ENCODE measurements around the gene ANGPTL2. TPM values are rescaled to one million over a fixed set of nuclear protein-coding genes. Genes with fewer than 3 reads are reported as not detected.

ANGPTL2 gene
- total and polyA plus RNA-seq, 2 experiments from 2014 or later = 3.0 to 5.8 TPM

DNA sequence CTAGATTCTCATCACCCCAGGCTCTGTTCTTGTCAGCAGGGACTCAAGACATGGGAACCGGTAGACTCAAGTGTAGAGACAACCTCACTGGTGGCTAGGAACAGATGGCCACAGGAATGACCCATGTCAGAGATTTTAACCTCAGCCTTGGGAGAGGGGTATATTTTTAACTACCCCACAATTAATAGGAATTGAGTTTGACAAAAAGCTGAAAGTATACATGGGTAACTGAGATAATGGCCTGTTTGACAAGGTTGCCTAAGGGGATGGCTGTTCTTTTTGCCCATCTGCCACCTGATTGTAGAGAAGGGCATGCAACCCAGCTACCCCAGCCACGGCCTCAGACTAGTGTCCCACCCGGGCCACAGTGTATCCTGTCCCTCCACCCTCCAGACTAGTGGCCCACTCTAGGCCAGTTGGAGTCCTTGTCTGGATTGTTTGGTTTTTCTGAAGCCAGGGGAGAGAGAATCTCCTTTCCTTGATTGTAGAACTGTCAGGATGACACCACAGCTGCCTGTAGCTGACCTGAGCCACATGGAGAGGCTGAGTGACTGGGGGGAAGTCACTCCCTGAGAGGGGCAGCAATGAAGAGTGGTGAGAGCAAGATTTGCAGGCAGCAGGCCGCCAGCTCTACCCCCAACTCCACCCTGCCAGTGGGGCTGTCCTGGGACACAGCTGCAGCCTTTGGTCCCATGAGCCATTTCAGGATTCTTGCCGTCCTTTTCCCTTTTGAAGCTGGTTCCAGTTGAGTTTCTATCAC, 14.6 kb upstream of the ANGPTL2 start:
- Histone ChIP-seq H3K9me3 (ENCODE audit: low read depth) (no peaks in the 10 kb centered on the region), H3K4me3 (no peak overlapping the region), H3K27ac (no peak overlapping the region), H3K36me3 (no peaks in the 10 kb centered on the region), H3K4me1 (ENCODE audit: low read depth) (peaks cover 10% of the 10 kb centered on the region), H3K27me3 (no peaks in the 10 kb centered on the region)
- TF ChIP-seq, protein P1, sequence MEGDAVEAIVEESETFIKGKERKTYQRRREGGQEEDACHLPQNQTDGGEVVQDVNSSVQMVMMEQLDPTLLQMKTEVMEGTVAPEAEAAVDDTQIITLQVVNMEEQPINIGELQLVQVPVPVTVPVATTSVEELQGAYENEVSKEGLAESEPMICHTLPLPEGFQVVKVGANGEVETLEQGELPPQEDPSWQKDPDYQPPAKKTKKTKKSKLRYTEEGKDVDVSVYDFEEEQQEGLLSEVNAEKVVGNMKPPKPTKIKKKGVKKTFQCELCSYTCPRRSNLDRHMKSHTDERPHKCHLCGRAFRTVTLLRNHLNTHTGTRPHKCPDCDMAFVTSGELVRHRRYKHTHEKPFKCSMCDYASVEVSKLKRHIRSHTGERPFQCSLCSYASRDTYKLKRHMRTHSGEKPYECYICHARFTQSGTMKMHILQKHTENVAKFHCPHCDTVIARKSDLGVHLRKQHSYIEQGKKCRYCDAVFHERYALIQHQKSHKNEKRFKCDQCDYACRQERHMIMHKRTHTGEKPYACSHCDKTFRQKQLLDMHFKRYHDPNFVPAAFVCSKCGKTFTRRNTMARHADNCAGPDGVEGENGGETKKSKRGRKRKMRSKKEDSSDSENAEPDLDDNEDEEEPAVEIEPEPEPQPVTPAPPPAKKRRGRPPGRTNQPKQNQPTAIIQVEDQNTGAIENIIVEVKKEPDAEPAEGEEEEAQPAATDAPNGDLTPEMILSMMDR (IDR thresholded peaks at IDR 0.05; ENCODE audit: low read depth, low read length) = no peak
- DNase-seq (ENCODE audit: low read depth in 1 of 2, low spot score in 1 of 2) = no peak

DNA sequence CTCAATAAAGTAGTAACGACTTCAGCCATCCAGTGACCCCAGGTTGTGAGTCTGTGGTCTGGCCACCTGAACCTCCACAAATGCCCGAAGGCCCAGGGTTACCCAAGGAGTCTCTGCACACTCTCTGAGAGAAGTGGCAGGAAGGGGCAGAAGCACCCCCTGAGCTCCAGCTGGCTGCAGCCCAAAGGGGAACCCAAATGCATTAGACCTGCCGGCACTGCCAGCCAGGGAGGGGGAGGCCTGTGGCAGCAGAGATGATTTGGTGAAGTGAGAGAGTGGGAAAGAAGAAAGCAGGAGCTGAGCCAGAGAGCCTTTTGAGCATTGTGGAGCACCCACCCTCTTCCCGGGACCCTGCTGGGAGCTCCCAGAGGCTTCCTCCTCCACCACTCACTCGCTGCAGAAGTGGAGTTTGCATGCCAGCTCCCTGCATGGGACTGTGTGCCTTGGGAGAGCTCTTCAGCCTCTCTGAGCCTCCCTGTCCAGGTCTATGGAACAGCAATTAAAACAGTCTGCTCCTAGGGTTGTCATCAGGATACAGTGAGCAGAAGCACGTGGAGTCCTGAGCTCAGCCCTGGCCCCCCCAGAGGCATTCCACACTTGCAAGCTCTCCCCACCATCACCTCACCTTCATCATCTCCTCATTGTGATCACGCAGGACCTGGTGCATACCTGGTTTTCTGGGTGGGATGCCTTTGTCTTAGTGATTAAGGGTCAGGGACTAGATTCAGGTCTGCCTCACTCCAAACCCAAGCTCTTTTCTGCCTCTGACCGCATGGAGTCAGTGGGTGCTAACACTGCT, 13.8 kb upstream of the ANGPTL2 start:
- Histone ChIP-seq H3K27ac (no peak overlapping the region), H3K4me1 (ENCODE audit: low read depth) (peaks cover 15% of the 10 kb centered on the region), H3K36me3 (no peaks in the 10 kb centered on the region), H3K9me3 (ENCODE audit: low read depth) (no peaks in the 10 kb centered on the region), H3K4me3 (no peak overlapping the region), H3K27me3 (no peaks in the 10 kb centered on the region)
- TF ChIP-seq, protein P1 (IDR thresholded peaks at IDR 0.05; ENCODE audit: low read depth, low read length) = no peak
- DNase-seq (ENCODE audit: low read depth in 1 of 2, low spot score in 1 of 2) = no peak

DNA sequence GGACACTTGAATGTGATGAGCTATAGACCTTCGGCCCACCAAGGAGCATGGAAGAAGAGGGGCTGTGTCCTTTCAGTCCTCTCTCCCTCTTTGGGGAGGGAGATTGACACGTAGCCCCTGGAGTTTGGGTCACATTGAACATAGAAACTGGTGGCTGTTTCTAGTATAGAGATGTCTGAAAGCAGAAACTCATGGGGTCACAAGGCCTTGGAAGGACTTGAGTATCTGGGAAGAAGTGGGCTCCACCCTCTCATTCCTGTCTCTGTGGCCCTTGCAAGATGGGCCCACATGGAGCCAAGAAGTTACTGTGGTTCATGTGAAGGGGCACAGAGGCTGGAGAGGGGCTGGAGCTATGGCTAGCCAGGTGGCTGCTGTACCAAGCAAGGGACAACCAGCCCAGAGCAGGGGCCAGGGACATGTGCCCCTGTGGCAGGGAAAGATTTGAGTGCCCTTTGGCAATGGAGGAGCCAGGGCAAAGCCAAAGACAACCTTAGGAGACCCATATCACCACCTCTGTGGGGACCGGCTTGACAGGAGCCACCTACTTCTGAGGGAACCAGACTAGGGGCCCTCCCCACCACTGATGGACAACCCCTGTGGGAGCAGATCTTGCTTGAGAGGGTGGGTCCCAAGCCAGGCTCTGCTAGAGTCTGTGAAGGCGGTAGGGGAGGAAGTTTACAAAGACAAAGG, 12.8 kb upstream of the ANGPTL2 start:
- Histone ChIP-seq H3K9me3 (ENCODE audit: low read depth) (no peaks in the 10 kb centered on the region), H3K27ac (no peak overlapping the region), H3K36me3 (no peaks in the 10 kb centered on the region), H3K27me3 (no peaks in the 10 kb centered on the region), H3K4me3 (no peak overlapping the region), H3K4me1 (ENCODE audit: low read depth) (peaks cover 21% of the 10 kb centered on the region)
- DNase-seq (ENCODE audit: low read depth in 1 of 2, low spot score in 1 of 2) = no peak
- TF ChIP-seq, protein P1 (IDR thresholded peaks at IDR 0.05; ENCODE audit: low read depth, low read length) = no peak

DNA sequence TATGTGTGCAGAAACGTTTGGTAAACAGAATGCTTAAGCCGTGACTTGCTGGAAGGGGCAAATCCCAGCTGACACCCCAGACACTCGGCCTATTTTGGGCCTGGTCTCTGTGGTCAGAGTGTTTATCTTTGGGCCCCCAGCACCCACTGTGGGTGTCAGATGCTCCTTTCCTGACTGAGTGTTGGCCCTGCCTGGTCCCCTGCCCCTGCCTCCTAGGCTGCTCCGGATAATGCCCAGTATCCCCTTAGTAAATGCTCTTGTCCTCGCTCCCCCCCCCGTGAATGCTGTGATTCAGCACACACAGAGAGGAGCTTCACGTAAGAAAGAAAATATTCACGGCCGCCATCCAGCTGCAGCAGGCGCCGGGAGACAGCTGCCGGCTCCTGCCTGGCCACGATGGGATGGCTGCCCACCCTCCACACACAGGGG, 11.3 kb upstream of the ANGPTL2 start:
- peak; percentile 21 to 74 for DNase-seq (ENCODE audit: low read depth in 1 of 2, low spot score in 1 of 2)
- TF ChIP-seq, protein P1 (IDR thresholded peaks at IDR 0.05; ENCODE audit: low read depth, low read length) = no peak
- no peaks in the 10 kb centered on the region for H3K36me3 ChIP-seq
- H3K27ac ChIP-seq = peak overlapping the region; percentile 39
- no peaks in the 10 kb centered on the region for H3K27me3 ChIP-seq
- H3K4me1 ChIP-seq (ENCODE audit: low read depth) = peaks cover 33% of the 10 kb centered on the region
- no peak overlapping the region for H3K4me3 ChIP-seq
- H3K9me3 ChIP-seq (ENCODE audit: low read depth) = no peaks in the 10 kb centered on the region

DNA sequence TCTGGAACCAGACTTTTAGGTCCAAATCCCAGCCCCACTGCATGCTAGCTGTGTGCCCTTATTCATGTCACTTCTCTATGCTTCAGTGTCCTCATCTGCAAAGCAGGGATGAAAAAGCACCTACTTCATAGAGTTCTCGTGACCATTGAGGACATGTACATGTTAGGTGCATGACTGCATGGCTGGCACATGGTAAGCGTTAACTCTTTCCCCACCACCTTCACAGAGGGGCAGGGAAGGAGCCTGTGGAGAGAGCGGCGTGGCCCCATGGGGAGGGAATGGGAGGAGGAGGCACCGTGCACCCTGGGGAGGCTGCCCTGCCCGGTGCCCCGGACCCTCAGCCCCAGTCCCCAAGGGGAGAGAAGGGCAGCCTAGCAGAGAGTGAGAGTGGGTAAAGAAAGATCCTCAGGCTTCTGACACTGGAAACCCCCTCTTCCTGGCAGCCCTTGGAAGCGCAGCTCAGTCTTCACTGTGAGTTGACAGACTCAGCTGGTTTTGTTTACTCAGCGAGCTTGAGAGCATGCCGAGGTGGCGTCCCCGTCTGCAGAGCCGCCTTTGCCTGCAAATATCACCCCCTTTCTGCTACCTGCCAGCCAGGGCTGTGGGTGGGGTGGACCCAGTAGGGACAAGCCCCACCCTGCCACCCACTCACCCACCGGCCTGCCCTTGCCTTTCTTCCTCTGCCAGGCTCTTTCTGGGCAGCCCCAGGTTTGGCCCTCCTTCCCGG, 10.6 kb upstream of the ANGPTL2 start:
- Histone ChIP-seq H3K4me1 (ENCODE audit: low read depth) (peaks cover 33% of the 10 kb centered on the region), H3K4me3 (no peak overlapping the region), H3K27me3 (no peaks in the 10 kb centered on the region), H3K36me3 (no peaks in the 10 kb centered on the region), H3K9me3 (ENCODE audit: low read depth) (no peaks in the 10 kb centered on the region), H3K27ac (peak overlapping the region; percentile 39)
- TF ChIP-seq, protein P1 (IDR thresholded peaks at IDR 0.05; ENCODE audit: low read depth, low read length) = no peak
- peak in 1 of 2 donors; percentile 29 for DNase-seq (ENCODE audit: low read depth in 1 of 2, low spot score in 1 of 2)

All from cardiac muscle cell (in vitro differentiated cells and primary cell).